Aorta (tissue), 5 donors: Measurements from ENCODE around the gene ACADS. TPM values are rescaled to one million over a fixed set of nuclear protein-coding genes. Genes with fewer than 3 reads are reported as not detected.

Experiments used
- ATAC-seq: fragments of 200-7000 bp; cut with Tn5 transposase; one replicate; pipeline ENCODE4 v1.9.1; 2022; ENCODE audit warnings: moderate library complexity; ENCODE audit not compliant: low FRiP score
- DNase-seq, 2 donors: peaks; one replicate each; pipeline ENCODE4 v3.0.0-alpha.2; 2020
- H3K27ac ChIP-seq, 2 donors: one replicate each; pipeline ENCODE4 v1.5.1; 2013; ENCODE audit warnings: low read length in 2 of 2, mild to moderate bottlenecking in 2 of 2, moderate library complexity in 2 of 2, control low read depth in 1 of 2, inconsistent platforms in 1 of 2, low read depth in 1 of 2
- H3K27me3 ChIP-seq, 2 donors: one replicate each; pipeline ENCODE4 v1.6.1; 2013; ENCODE audit warnings: control low read depth in 1 of 2, low read length in 1 of 2, mild to moderate bottlenecking in 1 of 2, moderate library complexity in 1 of 2; ENCODE audit not compliant: insufficient read depth in 2 of 2, control insufficient read depth in 1 of 2
- H3K36me3 ChIP-seq, 2 donors: one replicate each; pipeline ENCODE4 v1.6.1; 2013; ENCODE audit warnings: control low read depth in 1 of 2, low read length in 1 of 2, mild to moderate bottlenecking in 1 of 2; ENCODE audit not compliant: insufficient read depth in 2 of 2, control insufficient read depth in 1 of 2
- H3K4me1 ChIP-seq, 2 donors: one replicate each; pipeline ENCODE4 v1.6.1; 2013; ENCODE audit warnings: low read length in 2 of 2, control low read depth in 1 of 2, mild to moderate bottlenecking in 1 of 2, moderate library complexity in 1 of 2; ENCODE audit not compliant: insufficient read depth in 2 of 2, control insufficient read depth in 1 of 2
- H3K4me3 ChIP-seq, 2 donors: one replicate each; pipeline ENCODE4 v1.5.1; 2013; ENCODE audit warnings: low read length in 2 of 2, control low read depth in 1 of 2, mild to moderate bottlenecking in 1 of 2
- H3K9me3 ChIP-seq: one replicate; pipeline ENCODE4 v1.6.1; 2013; ENCODE audit warnings: mild to moderate bottlenecking, low read length; ENCODE audit not compliant: control insufficient read depth
- WGBS, 2 donors: extraction: QIAGEN DNeasy Blood & Tissue Kit; methylation state at CpG; one replicate each; pipeline ENCODE4 v1.1.7; 2013; 5-methylcytosine and 5-hydroxymethylcytosine counted together
- intact Hi-C, 2 donors: fragments of 100-400 bp; cut with DNase I; formaldehyde crosslinking; loops; one replicate each; pipeline versions ENCODE4 v1.14.2 to v1.15.0; 2022
- polyA plus RNA-seq, 2 donors: library from polyadenylated mRNA; stranded (reverse); fragments of 200-250 nt; gene quantifications; one replicate each; pipeline ENCODE4 v1.2.3, GENCODE V29; 2013
- total RNA-seq, 2 donors: library from RNA; stranded (reverse); fragmentation: NEBNext Ultra II Directional; extraction: Animal tissue kit (Norgen Biotek cat#: 25700); gene quantifications; one replicate each; pipeline ENCODE4 v1.2.1, GENCODE V29; 2021
- donor health status: healthy with polysubstance abuse.
- donor health status: Bipolar disorder and iron deficiency.
- donor health status: DM: no; HTN: no; CAD: no.
- donor health status: DM: no; HTN: no; CAD: no.
- donor health status: DM: yes; HTN: yes; CAD: no.

Gene ACADS
- total and polyA plus RNA-seq, 4 donors, result 11.3 to 36.9 (median 22.4) TPM

DNA sequence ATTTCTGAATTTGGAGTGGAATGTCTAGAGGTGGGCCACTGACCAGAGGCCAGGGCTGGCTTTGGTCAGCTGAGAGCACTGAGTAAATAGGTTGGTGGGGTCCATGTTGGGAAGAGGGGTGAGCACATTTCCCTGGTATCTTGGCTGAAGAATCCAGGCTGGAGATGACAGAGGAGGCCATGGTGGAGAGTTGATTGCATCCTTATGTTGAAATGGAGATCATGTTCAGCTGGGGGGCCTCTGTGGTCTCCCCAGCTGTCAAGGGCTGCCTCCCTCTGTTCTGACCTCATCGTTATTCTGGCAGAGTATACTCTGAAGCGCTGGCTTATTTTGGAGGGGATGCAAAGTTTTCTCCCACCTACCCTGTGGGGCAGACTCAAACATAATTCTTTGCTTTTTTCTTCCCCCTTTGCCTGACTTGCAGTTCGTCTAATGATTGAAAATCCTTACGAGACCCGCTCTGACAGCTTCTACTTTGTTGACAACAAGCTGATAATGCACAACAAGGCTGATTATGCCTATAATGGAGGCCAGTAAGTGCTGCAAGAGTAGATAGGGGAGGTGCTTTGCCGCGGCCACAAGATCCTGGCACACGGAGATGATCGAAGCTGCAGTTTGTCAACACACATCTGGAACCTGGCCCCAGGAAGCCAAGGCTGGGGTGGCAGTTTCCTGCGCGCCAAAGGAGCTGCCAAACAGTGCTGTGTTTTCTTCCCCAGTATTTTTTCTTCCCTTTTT, 6.0 kb upstream of the ACADS start:
- H3K27me3 ChIP-seq, result no peaks in the 10 kb centered on the region
- H3K9me3 ChIP-seq, result no peaks in the 10 kb centered on the region
- H3K4me1 ChIP-seq, result no peaks in the 10 kb centered on the region
- WGBS, 2 donors, result 86 to 88% methylated on average over 11 of the region's 11 CpGs
- H3K27ac ChIP-seq, result no peak overlapping the region
- ATAC-seq (no peak), DNase-seq (peak in 1 of 2 donors; percentile 39)
- H3K36me3 ChIP-seq, result peaks cover 7 to 13% of the 10 kb centered on the region in 2 donors
- no peak overlapping the region for H3K4me3 ChIP-seq
- intact Hi-C loops, result loop anchor here (10.0 kb wide), 2 partner anchors 245 to 255 kb away; partner anchors contain the start of gene HNF1A (in 1 of the 2)

DNA sequence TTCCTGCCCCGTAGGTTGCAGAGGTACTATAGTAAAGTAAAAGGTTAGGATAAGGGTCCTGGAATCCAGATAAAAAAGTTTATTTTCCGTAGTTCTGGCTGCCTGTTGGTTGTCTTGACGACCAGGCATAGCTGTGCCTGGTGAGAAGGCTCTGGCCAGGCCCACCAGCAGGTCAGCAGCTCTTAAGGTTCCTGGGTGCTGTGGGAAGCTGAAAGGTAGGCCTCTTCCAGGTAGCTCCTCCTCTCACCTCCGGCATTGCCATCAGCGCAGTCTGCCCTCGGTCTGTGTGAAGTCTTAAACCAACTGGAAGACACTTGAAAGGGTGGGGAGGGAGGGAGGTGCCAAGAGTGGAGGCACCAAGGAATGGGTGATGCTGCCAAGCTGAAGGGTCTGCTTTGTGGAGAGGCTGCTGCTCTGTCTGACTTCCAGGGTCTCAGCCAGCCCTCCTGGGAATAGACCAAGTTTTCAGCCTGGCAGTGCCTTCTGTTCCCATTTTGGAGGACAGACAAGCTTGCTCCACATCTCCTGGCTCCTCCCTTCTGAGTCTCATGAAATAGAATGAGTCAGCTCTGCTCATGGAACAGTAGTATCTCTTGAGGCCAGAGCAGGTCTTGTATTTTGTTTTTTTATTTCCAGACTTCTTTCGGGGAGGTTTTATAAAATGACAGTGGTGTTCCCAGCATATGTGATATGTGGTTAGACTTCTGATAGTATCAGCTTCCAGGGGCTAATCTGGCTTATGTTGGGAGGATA, 5.2 kb upstream of the ACADS start:
- peak; percentile 66 for ATAC-seq
- no peak overlapping the region for H3K4me3 ChIP-seq
- H3K4me1 ChIP-seq, result no peaks in the 10 kb centered on the region
- no peaks in the 10 kb centered on the region for H3K9me3 ChIP-seq
- H3K36me3 ChIP-seq, result peaks cover 7 to 13% of the 10 kb centered on the region in 2 donors
- H3K27ac ChIP-seq, result no peak overlapping the region
- peak in 1 of 2 donors; percentile 56 for DNase-seq
- intact Hi-C loops, result loop anchor here (10.0 kb wide), 2 partner anchors 244 to 254 kb away; partner anchors contain the start of gene HNF1A (in 1 of the 2)
- 75 to 79% methylated on average over 7 of the region's 7 CpGs for WGBS, 2 donors
- no peaks in the 10 kb centered on the region for H3K27me3 ChIP-seq

DNA sequence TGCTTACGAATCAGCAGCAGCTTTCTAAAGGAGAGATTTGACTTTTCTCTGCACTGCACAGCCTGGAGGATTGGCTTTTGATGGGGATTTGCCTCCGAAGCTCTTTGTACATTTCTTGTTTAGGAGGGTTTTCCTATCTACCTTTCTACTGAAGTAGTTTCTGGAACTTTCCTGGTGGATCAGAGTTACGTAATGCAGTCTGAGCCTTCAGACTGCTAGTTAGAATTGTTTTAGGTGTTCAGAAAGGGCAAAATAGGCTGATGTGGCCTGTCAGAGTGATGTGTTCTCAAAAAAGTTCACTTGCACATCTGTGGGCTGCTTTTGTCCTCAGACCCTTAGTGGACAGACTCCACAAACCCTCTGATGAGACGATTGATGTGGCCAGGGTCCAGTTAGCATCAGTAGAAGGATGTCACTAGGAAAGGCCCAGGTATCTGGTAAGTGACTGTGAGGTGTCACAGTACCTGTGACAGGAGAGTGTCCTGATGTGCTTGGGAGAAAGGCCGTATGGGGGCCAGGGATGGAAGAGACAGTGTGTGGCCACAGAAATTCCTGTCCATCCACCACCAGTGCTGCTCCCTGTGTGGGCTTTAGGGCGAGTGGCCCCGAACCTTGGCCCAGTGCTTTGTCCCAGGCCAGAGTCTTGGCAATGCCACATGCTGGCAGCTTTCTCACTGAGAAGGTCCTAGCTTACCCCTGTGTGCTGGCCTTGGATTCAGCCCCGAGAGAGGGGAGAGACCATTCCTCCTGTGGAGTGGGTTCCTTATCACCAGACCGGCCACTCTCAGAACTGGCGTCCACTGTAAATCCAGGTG, 4.4 kb upstream of the ACADS start:
- 89 to 91% methylated on average over 10 of the region's 10 CpGs for WGBS, 2 donors
- Histone ChIP-seq H3K9me3 (no peaks in the 10 kb centered on the region), H3K4me1 (no peaks in the 10 kb centered on the region), H3K36me3 (peaks cover 7 to 13% of the 10 kb centered on the region in 2 donors), H3K27ac (no peak overlapping the region), H3K27me3 (no peaks in the 10 kb centered on the region), H3K4me3 (no peak overlapping the region)
- DNase-seq (peak in 1 of 2 donors; percentile 49), ATAC-seq (no peak)
- intact Hi-C loops, result loop anchor here (10.0 kb wide), 2 partner anchors 244 to 254 kb away; partner anchors contain the start of gene HNF1A (in 1 of the 2)

DNA sequence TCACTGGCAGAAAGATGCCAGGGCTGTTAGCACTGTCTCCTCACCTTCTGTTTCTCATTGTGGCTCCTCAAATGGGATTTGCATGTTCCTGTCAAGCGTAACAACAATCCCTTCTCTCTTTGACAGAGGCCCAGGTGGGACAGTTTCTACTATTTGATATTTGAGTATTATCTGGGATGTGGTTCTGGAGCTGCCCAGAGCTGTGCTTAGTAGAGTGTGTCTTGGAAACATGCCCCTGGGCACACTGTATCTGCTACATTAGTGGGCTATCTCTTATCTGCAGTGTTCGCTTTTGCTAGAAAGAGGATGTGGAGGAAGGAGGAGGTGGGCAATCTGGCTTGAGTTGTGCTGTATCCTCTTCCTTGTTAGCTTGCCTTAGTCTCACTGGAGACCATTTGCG, 3.8 kb upstream of the ACADS start:
- H3K4me3 ChIP-seq, result no peak overlapping the region
- DNase-seq, result no peak
- intact Hi-C loops, result loop anchor here (10.0 kb wide), 2 partner anchors 243 to 253 kb away; partner anchors contain the start of gene HNF1A (in 1 of the 2)
- H3K36me3 ChIP-seq, result peaks cover 3 to 8% of the 10 kb centered on the region in 2 donors
- no peak for ATAC-seq
- H3K27me3 ChIP-seq, result no peaks in the 10 kb centered on the region
- H3K9me3 ChIP-seq, result no peaks in the 10 kb centered on the region
- 93 to 95% methylated on average over 3 of the region's 3 CpGs for WGBS, 2 donors
- no peak overlapping the region for H3K27ac ChIP-seq
- no peaks in the 10 kb centered on the region for H3K4me1 ChIP-seq

DNA sequence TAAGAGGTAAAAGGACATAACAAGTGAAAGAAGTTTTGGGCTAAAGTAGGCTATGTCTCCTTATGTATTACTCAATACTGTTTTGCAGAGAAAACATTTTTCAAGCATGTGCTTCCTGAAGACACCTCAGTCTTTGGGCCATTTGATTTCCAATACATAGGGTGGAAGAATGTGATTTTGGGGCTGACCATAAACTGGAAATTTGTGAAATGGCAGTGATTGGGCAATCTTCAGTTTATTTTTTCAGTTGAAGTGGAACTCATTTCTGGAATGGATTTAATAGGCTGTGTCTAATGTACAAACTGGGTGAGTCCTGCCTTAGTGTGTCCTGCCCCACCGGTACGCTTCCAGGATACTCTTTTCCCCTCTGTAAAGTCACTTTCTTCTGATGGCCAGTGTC, 2.8 kb upstream of the ACADS start:
- H3K36me3 ChIP-seq, result peaks cover 3 to 7% of the 10 kb centered on the region in 2 donors
- H3K4me1 ChIP-seq, result no peaks in the 10 kb centered on the region
- no peak for ATAC-seq
- DNase-seq, result peak in 1 of 2 donors; percentile 10
- H3K27ac ChIP-seq, result no peak overlapping the region
- no peak overlapping the region for H3K4me3 ChIP-seq
- intact Hi-C loops, result loop anchor here (10.0 kb wide), 2 partner anchors 242 to 252 kb away; partner anchors contain the start of gene HNF1A (in 1 of the 2)
- WGBS, 2 donors, result 96 to 98% methylated on average over 2 of the region's 2 CpGs
- H3K9me3 ChIP-seq, result no peaks in the 10 kb centered on the region
- no peaks in the 10 kb centered on the region for H3K27me3 ChIP-seq

DNA sequence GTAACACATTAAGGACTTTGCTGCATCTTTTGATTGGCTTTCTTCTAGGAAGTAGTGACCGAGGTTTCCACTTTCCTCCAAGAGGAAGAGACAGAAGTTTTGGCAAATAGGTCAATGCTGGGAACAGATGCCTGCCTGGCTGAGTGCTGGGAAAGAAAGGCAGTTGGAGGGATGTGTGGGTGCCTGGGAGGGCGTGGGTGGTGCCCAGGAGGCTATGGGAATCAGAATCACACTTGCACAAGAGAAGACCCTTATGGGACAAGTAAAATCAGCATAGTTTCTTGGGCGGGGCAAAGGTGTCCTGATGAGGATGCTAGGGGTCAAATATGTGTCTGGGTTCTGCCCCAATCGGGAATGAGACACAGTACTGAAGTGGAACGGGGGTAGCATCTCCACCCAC, 906 bp upstream of the ACADS start:
- Histone ChIP-seq H3K36me3 (peaks cover 0 to 4% of the 10 kb centered on the region in 2 donors), H3K27me3 (no peaks in the 10 kb centered on the region), H3K27ac (no peak overlapping the region), H3K4me3 (no peak overlapping the region), H3K4me1 (no peaks in the 10 kb centered on the region), H3K9me3 (no peaks in the 10 kb centered on the region)
- ATAC-seq (no peak), DNase-seq (peak in 1 of 2 donors; percentile 49)
- intact Hi-C loops, result loop anchor here (10.0 kb wide), 2 partner anchors 240 to 250 kb away; partner anchors contain the start of gene HNF1A (in 1 of the 2)
- 70 to 73% methylated on average over 5 of the region's 5 CpGs for WGBS, 2 donors

DNA sequence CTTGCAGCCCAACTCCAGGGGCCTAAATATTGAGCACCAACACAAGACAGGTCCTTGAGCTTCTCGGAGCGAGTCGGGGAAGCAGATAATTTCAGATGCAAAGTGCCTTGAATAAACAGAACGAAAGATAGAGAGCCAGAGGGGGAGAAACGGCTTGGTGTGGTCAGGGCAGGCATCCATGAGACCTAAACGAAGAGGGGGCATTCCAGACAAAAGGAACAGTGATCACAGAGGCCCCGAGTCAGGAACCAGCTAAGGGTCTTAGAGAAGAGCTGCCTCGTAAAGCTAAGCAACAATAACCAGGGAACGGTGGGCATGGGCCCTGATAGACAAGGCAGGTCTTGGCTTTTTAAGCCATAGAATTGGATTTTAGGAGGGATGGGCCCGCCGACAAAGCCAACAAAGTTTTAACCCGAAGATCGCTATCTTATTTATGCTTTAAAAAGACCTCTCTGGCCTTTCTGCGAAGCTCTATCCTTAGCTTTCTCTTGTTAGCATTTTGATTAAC, 421 bp upstream of the ACADS start:
- Histone ChIP-seq H3K4me1 (no peaks in the 10 kb centered on the region), H3K27me3 (no peaks in the 10 kb centered on the region), H3K36me3 (peaks cover 0 to 4% of the 10 kb centered on the region in 2 donors), H3K9me3 (no peaks in the 10 kb centered on the region), H3K4me3 (no peak overlapping the region), H3K27ac (no peak overlapping the region)
- WGBS, 2 donors, result 17 to 23% methylated on average over 14 of the region's 14 CpGs
- ATAC-seq, result no peak
- DNase-seq, result peak in 1 of 2 donors; percentile 32
- intact Hi-C loops, result loop anchor here (10.0 kb wide), 2 partner anchors 240 to 250 kb away; partner anchors contain the start of gene HNF1A (in 1 of the 2)

DNA sequence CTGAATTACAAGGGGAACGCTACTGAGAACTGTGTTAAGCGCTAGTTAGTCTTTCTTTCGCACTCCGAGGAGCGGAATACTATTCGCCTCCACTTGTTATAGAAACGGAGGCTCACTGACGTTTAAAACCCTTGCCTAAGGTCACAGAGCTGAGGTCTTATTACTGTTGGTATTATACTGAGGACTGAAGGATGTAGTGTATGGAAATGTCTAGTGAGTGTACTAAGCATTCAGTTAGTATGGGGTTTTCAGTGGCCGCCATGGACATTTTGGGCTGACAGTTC, 826 bp downstream of the ACADS start:
- no peaks in the 10 kb centered on the region for H3K4me1 ChIP-seq
- H3K4me3 ChIP-seq, result no peak overlapping the region
- no peaks in the 10 kb centered on the region for H3K27me3 ChIP-seq
- ATAC-seq (no peak), DNase-seq (peak in 1 of 2 donors; percentile 20)
- H3K9me3 ChIP-seq, result no peaks in the 10 kb centered on the region
- H3K36me3 ChIP-seq, result peaks cover 0 to 3% of the 10 kb centered on the region in 2 donors
- peak overlapping the region in 1 of 2 donors; percentile 28 for H3K27ac ChIP-seq
- intact Hi-C loops, result loop anchor here (10.0 kb wide), 2 partner anchors 238 to 248 kb away; partner anchors contain the start of gene HNF1A (in 1 of the 2)
- WGBS, 2 donors, result 90 to 91% methylated on average over 9 of the region's 9 CpGs
